ENCODE data around the gene PITPNB.

The PITPNB gene

GRCh38 chr22:27842201-27842600 is 76.9 kb downstream of the PITPNB start:
- H3K27me3 Mint-ChIP-seq: no peaks in the 10 kb centered on the region

GRCh38 chr22:27840436-27840835 is 78.6 kb downstream of the PITPNB start:
- H3K9me3 Mint-ChIP-seq: no peaks in the 10 kb centered on the region
- H3K4me1 Mint-ChIP-seq: no peaks in the 10 kb centered on the region
- H3K27ac Mint-ChIP-seq: no peak overlapping the region
- no peaks in the 10 kb centered on the region for H3K27me3 Mint-ChIP-seq
- peaks cover 16% of the 10 kb centered on the region for H3K36me3 Mint-ChIP-seq
- H3K4me3 Mint-ChIP-seq: no peak overlapping the region

More at GRCh38 chr22:27842201-27842600, 76.9 kb downstream of the PITPNB start:
- H3K4me1 Mint-ChIP-seq: no peaks in the 10 kb centered on the region
- peaks cover 17% of the 10 kb centered on the region for H3K36me3 Mint-ChIP-seq
- H3K9me3 Mint-ChIP-seq: no peaks in the 10 kb centered on the region
- no peak overlapping the region for H3K4me3 Mint-ChIP-seq
- no peak overlapping the region for H3K27ac Mint-ChIP-seq

GRCh38 chr22:27839057-27839660 is 79.9 kb downstream of the PITPNB start:
- Mint-ChIP-seq H3K4me3 (no peak overlapping the region), H3K27me3 (no peaks in the 10 kb centered on the region), H3K36me3 (peaks cover 14% of the 10 kb centered on the region), H3K4me1 (no peaks in the 10 kb centered on the region), H3K27ac (no peak overlapping the region), H3K9me3 (no peaks in the 10 kb centered on the region)

- Mint-ChIP-seq H3K27ac (no peak overlapping the region), H3K4me3 (no peak overlapping the region), H3K36me3 (peaks cover 14% of the 10 kb centered on the region), H3K27me3 (no peaks in the 10 kb centered on the region), H3K9me3 (no peaks in the 10 kb centered on the region), H3K4me1 (peaks cover 14% of the 10 kb centered on the region)
Measured at GRCh38 chr22:27836181-27836580, 82.9 kb downstream of the PITPNB start.

- H3K36me3 Mint-ChIP-seq: peaks cover 14% of the 10 kb centered on the region
- H3K9me3 Mint-ChIP-seq: no peaks in the 10 kb centered on the region
- H3K27me3 Mint-ChIP-seq: no peaks in the 10 kb centered on the region
- H3K4me3 Mint-ChIP-seq: no peak overlapping the region
- H3K4me1 Mint-ChIP-seq: peaks cover 17% of the 10 kb centered on the region
- H3K27ac Mint-ChIP-seq: no peak overlapping the region
Measured at GRCh38 chr22:27835446-27835845, 83.6 kb downstream of the PITPNB start.

- Mint-ChIP-seq H3K4me1 (peaks cover 17% of the 10 kb centered on the region), H3K4me3 (no peak overlapping the region), H3K27me3 (no peaks in the 10 kb centered on the region), H3K9me3 (no peaks in the 10 kb centered on the region), H3K27ac (no peak overlapping the region), H3K36me3 (peaks cover 10% of the 10 kb centered on the region)
Measured at GRCh38 chr22:27834364-27835185, 84.5 kb downstream of the PITPNB start.

- no peaks in the 10 kb centered on the region for H3K9me3 Mint-ChIP-seq
- H3K36me3 Mint-ChIP-seq: peaks cover 7% of the 10 kb centered on the region
- no peak overlapping the region for H3K27ac Mint-ChIP-seq
- H3K4me1 Mint-ChIP-seq: peaks cover 17% of the 10 kb centered on the region
- H3K27me3 Mint-ChIP-seq: no peaks in the 10 kb centered on the region
- no peak overlapping the region for H3K4me3 Mint-ChIP-seq
Measured at GRCh38 chr22:27833803-27834202, 85.3 kb downstream of the PITPNB start.

- no peak overlapping the region for H3K27ac Mint-ChIP-seq
- no peaks in the 10 kb centered on the region for H3K27me3 Mint-ChIP-seq
- H3K4me3 Mint-ChIP-seq: no peak overlapping the region
- peaks cover 17% of the 10 kb centered on the region for H3K4me1 Mint-ChIP-seq
- peaks cover 3% of the 10 kb centered on the region for H3K36me3 Mint-ChIP-seq
- no peaks in the 10 kb centered on the region for H3K9me3 Mint-ChIP-seq
Measured at GRCh38 chr22:27832606-27833005, 86.5 kb downstream of the PITPNB start.

- Mint-ChIP-seq H3K4me1 (peaks cover 17% of the 10 kb centered on the region), H3K9me3 (no peaks in the 10 kb centered on the region), H3K27ac (no peak overlapping the region), H3K27me3 (no peaks in the 10 kb centered on the region), H3K4me3 (no peak overlapping the region), H3K36me3 (peaks cover 2% of the 10 kb centered on the region)
Measured at GRCh38 chr22:27829620-27830019, 89.4 kb downstream of the PITPNB start.

- Mint-ChIP-seq H3K27me3 (no peaks in the 10 kb centered on the region), H3K9me3 (no peaks in the 10 kb centered on the region), H3K27ac (no peak overlapping the region), H3K4me1 (peaks cover 17% of the 10 kb centered on the region), H3K36me3 (peaks cover 2% of the 10 kb centered on the region), H3K4me3 (no peak overlapping the region)
Measured at GRCh38 chr22:27827604-27828587, 91.2 kb downstream of the PITPNB start.

GRCh38 chr22:27825174-27825573 is 93.9 kb downstream of the PITPNB start:
- Mint-ChIP-seq H3K4me1 (no peaks in the 10 kb centered on the region), H3K36me3 (peaks cover 2% of the 10 kb centered on the region), H3K9me3 (no peaks in the 10 kb centered on the region), H3K27me3 (no peaks in the 10 kb centered on the region), H3K27ac (no peak overlapping the region), H3K4me3 (no peak overlapping the region)

- H3K4me1 Mint-ChIP-seq: no peaks in the 10 kb centered on the region
- no peaks in the 10 kb centered on the region for H3K27me3 Mint-ChIP-seq
- no peaks in the 10 kb centered on the region for H3K9me3 Mint-ChIP-seq
- peaks cover 2% of the 10 kb centered on the region for H3K36me3 Mint-ChIP-seq
- no peak overlapping the region for H3K4me3 Mint-ChIP-seq
- H3K27ac Mint-ChIP-seq: no peak overlapping the region
Measured at GRCh38 chr22:27823221-27823620, 95.8 kb downstream of the PITPNB start.

GRCh38 chr22:27820896-27821866 is 97.9 kb downstream of the PITPNB start:
- H3K27ac Mint-ChIP-seq: no peak overlapping the region
- H3K4me3 Mint-ChIP-seq: no peak overlapping the region
- H3K36me3 Mint-ChIP-seq: no peaks in the 10 kb centered on the region
- H3K4me1 Mint-ChIP-seq: no peaks in the 10 kb centered on the region
- no peaks in the 10 kb centered on the region for H3K9me3 Mint-ChIP-seq
- H3K27me3 Mint-ChIP-seq: peaks cover 1% of the 10 kb centered on the region

- no peaks in the 10 kb centered on the region for H3K4me1 Mint-ChIP-seq
- H3K4me3 Mint-ChIP-seq: no peak overlapping the region
- H3K27ac Mint-ChIP-seq: no peak overlapping the region
- peaks cover 3% of the 10 kb centered on the region for H3K27me3 Mint-ChIP-seq
- H3K9me3 Mint-ChIP-seq: no peaks in the 10 kb centered on the region
- no peaks in the 10 kb centered on the region for H3K36me3 Mint-ChIP-seq
Measured at GRCh38 chr22:27816552-27816951, 102.5 kb downstream of the PITPNB start.
